Vagina (tissue), 2 donors: ENCODE measurements around the gene CR1.

Experiments used
- POLR2A ChIP-seq, 2 donors: fragments of 450-650 bp; IDR thresholded peaks; one replicate each; pipeline ENCODE4 v1.6.1; 2017; ENCODE audit warnings: antibody characterized with exemption in 2 of 2, mild to moderate bottlenecking in 2 of 2, moderate library complexity in 2 of 2
- TF ChIP-seq, protein P1 (sequence below), 3 experiments: fragments of 450-650 bp in 2 of 3; fragments of 200-600 bp in 1 of 3; sonication (generic) in 1 of 3; IDR thresholded peaks; one replicate each; pipeline ENCODE4 v1.5.1; 2017 to 2019; ENCODE audit warnings: antibody characterized with exemption in 3 of 3, mild to moderate bottlenecking in 2 of 3, moderate library complexity in 2 of 3

DNA sequence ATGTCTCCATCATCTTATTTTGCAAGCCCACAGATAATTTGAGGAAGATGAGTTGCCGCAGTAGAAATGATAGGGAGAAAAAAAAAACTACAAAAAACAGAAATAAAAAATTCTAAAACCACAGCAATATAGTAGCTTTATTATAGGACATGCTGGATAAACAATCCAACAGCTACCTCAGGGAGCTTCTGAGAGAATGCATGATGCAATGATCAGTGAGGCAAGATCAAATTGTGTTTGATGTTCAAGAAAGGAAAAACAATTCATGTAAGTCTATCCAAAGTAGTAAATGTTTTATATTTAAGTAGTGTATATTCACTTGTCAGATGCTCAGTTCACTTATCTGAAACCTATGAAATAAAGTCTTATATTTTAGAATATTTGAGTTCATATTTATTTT, 155.6 kb downstream of the CR1 start:
- TF ChIP-seq POLR2A (IDR thresholded peaks at IDR 0.05): no peak
- TF ChIP-seq, protein P1, sequence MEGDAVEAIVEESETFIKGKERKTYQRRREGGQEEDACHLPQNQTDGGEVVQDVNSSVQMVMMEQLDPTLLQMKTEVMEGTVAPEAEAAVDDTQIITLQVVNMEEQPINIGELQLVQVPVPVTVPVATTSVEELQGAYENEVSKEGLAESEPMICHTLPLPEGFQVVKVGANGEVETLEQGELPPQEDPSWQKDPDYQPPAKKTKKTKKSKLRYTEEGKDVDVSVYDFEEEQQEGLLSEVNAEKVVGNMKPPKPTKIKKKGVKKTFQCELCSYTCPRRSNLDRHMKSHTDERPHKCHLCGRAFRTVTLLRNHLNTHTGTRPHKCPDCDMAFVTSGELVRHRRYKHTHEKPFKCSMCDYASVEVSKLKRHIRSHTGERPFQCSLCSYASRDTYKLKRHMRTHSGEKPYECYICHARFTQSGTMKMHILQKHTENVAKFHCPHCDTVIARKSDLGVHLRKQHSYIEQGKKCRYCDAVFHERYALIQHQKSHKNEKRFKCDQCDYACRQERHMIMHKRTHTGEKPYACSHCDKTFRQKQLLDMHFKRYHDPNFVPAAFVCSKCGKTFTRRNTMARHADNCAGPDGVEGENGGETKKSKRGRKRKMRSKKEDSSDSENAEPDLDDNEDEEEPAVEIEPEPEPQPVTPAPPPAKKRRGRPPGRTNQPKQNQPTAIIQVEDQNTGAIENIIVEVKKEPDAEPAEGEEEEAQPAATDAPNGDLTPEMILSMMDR (IDR thresholded peaks at IDR 0.05): no peak
